ENCODE results near the gene RDM1. TPM values are rescaled to one million over a fixed set of nuclear protein-coding genes. Genes with fewer than 3 reads are reported as not detected.
"Not testable (repeated sequence)": the region's sequence is repeated elsewhere in the genome, so short reads cannot be mapped to it uniquely, and the experiment has no call there.

The RDM1 gene
- polyA plus RNA-seq, 2 of the 4 experiments (the other 2 are of a cell fraction), result 4.3 to 4.6 TPM

DNA sequence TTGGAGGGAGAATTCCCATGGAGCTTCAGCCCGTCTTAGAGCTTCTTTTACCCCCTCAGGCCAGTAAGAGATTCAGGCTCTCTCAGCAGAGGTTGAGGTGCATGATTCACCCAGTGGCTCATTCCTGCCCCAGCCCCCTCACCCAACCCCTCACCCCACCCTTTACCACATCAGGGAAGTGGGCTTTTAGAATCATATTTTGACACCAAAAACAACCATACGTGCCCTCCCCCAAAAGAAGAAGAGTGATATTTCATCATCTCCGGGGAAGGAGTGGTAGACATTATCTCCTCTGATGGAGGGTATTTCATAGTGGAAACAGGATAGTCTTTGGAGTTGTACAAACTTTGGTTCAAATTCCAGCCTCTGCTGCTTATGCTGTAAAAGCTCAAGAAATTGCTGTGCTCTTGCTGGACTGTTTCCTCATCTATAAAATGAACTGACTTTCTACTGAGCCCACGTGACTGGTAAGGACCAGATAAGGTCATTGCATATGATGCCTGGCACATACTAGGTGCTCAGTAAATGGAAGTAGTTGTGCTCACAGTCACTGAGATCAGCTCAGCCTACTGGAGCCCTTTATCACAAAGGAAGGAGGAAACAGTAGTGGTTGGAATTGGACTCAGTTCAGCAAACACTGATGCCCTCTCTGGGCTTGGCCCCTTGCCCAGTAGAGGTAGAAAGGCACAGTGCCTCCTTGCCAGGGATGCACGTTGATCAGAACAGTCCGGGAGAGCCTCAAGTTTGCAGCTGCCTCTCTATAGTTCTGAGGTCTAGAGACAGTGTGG, 32.1 kb downstream of the RDM1 start:
- peaks cover 20% of the 10 kb centered on the region for H3K4me1 ChIP-seq
- CTCF ChIA-PET, result interaction anchor here (1.9 kb wide), 1 partner anchor 12 kb away, joined by 5 read pairs; no protein-coding TSS in a partner anchor
- peak overlapping the region in 1 of 2 experiments; percentile 36; a peak in 2 of 6 replicates for H3K27ac ChIP-seq
- peak overlapping the region; percentile 15; the same call in 1 of the 3 replicates for H3K4me2 ChIP-seq
- TF ChIP-seq, protein P1, sequence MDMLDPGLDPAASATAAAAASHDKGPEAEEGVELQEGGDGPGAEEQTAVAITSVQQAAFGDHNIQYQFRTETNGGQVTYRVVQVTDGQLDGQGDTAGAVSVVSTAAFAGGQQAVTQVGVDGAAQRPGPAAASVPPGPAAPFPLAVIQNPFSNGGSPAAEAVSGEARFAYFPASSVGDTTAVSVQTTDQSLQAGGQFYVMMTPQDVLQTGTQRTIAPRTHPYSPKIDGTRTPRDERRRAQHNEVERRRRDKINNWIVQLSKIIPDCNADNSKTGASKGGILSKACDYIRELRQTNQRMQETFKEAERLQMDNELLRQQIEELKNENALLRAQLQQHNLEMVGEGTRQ (IDR thresholded peaks at IDR 0.05), result 0 out of 2 replicates have a peak, but pooled peaks have one; percentile 18
- TF ChIP-seq ZNF302 (CRISPR knock-in tag; IDR thresholded peaks at IDR 0.05), result no peak
- H3K4me3 ChIP-seq, result no peak overlapping the region
- FAIRE-seq (no peak), DNase-seq (ENCODE audit: low read depth in 1 of 2, low spot score in 1 of 2) (peak in 1 of 2 experiments; percentile 40), ATAC-seq (peak; percentile 45 to 76)
- H3K9me3 ChIP-seq, result no peaks in the 10 kb centered on the region
- 33% methylated on average over 6 of the region's 6 CpGs for WGBS (ENCODE audit: missing lambda C conversion rate)
- POLR2A ChIA-PET, result no interaction called here

DNA sequence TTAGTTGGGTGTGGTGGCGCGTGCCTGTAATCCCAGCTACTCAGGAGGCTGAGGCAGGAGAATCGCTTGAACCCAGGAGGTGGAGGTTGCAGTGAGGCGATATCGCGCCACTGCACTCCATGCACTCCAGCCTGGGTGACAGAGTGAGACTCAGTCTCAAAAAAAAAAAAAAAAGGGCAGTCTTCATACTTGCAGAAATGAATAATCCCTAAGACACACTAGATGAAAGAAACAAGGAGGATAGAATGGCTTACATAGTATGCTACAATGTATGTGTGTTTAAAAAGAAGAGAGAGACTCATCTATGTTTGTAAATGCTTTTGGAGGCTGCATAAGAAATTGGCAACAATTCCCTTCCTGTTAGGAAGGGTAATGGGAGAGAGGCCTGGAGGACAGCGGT, 32.8 kb downstream of the RDM1 start:
- H3K9me3 ChIP-seq; ATAC-seq; FAIRE-seq; H3K4me3 ChIP-seq; POLR2A ChIA-PET; DNase-seq (ENCODE audit: low read depth in 1 of 2, low spot score in 1 of 2): not testable (repeated sequence)
- H3K4me2 ChIP-seq, result peak overlapping the region; percentile 15; the same call in 1 of the 3 replicates
- H3K4me1 ChIP-seq, result peaks cover 20% of the 10 kb centered on the region
- WGBS (ENCODE audit: missing lambda C conversion rate), result 95% methylated on average over 7 of the region's 7 CpGs
- H3K27ac ChIP-seq, result peak overlapping the region in 1 of 2 experiments; percentile 36; a peak in 2 of 6 replicates
- CTCF ChIA-PET, result interaction anchor here (1.9 kb wide), 1 partner anchor 11 kb away, joined by 5 read pairs; no protein-coding TSS in a partner anchor

DNA sequence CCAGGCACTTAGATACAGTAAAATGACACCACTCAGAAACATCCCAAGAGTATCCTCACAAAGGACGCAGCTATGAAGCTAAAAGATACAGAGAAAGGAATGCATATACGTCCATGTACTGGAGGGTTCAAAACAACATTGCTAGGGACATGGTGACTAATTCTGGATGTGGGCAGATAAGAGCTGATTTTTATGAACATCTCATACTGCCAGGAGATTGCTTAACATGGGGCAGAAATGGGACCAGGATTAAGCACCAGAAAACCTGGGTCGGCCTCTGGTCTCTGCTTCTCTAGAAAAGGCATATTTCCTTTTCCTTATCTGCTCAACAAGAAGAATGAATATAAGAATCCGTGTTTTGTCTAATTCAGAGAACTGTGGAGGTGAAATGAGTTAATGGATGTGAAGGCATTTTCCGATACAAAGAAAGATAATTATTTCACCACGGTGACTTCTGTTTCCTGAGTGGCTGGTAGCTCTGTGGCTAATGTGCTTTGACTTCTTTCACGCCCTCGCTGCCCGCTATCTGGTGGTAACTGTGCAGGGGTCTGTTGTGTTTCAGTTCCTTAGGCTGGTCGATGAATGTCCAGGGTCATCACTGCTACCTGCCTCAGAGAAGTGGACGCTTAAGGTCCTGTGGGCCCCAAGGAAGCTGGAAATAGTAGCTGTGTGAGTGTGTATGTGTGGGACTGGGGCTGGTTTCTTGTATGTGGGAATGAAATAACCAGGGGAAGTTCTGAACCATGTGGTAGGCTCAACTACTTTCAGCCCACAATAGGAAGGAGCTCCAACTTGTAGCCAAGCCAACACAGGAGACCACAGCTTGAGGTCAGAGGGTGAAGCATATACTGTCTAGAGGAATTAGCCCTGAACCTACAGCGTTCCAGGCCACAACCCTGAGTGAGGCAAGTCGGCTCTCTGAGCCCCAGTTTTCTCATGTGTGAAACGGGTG, 34.7 kb downstream of the RDM1 start:
- POLR2A ChIA-PET, result no interaction called here
- WGBS (ENCODE audit: missing lambda C conversion rate), result 79% methylated on average over 14 of the region's 14 CpGs
- TF ChIP-seq RFX5 (IDR thresholded peaks at IDR 0.05), result no peak
- TF ChIP-seq, protein P2, sequence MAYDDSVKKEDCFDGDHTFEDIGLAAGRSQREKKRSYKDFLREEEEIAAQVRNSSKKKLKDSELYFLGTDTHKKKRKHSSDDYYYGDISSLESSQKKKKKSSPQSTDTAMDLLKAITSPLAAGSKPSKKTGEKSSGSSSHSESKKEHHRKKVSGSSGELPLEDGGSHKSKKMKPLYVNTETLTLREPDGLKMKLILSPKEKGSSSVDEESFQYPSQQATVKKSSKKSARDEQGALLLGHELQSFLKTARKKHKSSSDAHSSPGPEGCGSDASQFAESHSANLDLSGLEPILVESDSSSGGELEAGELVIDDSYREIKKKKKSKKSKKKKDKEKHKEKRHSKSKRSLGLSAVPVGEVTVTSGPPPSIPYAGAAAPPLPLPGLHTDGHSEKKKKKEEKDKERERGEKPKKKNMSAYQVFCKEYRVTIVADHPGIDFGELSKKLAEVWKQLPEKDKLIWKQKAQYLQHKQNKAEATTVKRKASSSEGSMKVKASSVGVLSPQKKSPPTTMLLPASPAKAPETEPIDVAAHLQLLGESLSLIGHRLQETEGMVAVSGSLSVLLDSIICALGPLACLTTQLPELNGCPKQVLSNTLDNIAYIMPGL (CRISPR knock-in tag; IDR thresholded peaks at IDR 0.05; ENCODE audit: borderline replicate concordance), result no peak
- TF ChIP-seq ZNF302 (CRISPR knock-in tag; IDR thresholded peaks at IDR 0.05), result no peak
- TF ChIP-seq HOXA7 (CRISPR knock-in tag; IDR thresholded peaks at IDR 0.05), result no peak
- no peak for TF ChIP-seq CBX8 (IDR thresholded peaks at IDR 0.05)
- TF ChIP-seq MAZ (IDR thresholded peaks at IDR 0.05; ENCODE audit: borderline replicate concordance, low read depth, low read length), result no peak
- TF ChIP-seq ZFP36 (IDR thresholded peaks at IDR 0.05; ENCODE audit: borderline replicate concordance, partially characterized antibody), result no peak
- TF ChIP-seq FOXS1 (CRISPR knock-in tag; IDR thresholded peaks at IDR 0.05), result no peak
- TF ChIP-seq, protein P3, sequence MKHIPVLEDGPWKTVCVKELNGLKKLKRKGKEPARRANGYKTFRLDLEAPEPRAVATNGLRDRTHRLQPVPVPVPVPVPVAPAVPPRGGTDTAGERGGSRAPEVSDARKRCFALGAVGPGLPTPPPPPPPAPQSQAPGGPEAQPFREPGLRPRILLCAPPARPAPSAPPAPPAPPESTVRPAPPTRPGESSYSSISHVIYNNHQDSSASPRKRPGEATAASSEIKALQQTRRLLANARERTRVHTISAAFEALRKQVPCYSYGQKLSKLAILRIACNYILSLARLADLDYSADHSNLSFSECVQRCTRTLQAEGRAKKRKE (CRISPR knock-in tag; IDR thresholded peaks at IDR 0.05; ENCODE audit: low read depth), result no peak
- no peak for TF ChIP-seq ESRRA (IDR thresholded peaks at IDR 0.05; ENCODE audit: borderline replicate concordance, low read length)
- no peak for TF ChIP-seq POLR2A (IDR thresholded peaks at IDR 0.05; ENCODE audit: low read length)
- TF ChIP-seq, protein P1 (IDR thresholded peaks at IDR 0.05), result no peak
- TF ChIP-seq GATA3 (IDR thresholded peaks at IDR 0.05; ENCODE audit: borderline replicate concordance), result no peak
- no peak for TF ChIP-seq EHF (CRISPR knock-in tag; IDR thresholded peaks at IDR 0.05)
- TF ChIP-seq RARB (CRISPR knock-in tag; IDR thresholded peaks at IDR 0.05), result no peak
- TF ChIP-seq CHD4 (IDR thresholded peaks at IDR 0.05; ENCODE audit: borderline replicate concordance), result no peak
- TF ChIP-seq FOSB (CRISPR knock-in tag; IDR thresholded peaks at IDR 0.05), result no peak
- no peak for TF ChIP-seq HOXB5 (CRISPR knock-in tag; IDR thresholded peaks at IDR 0.05)
- no peak for TF ChIP-seq NR3C1 (IDR thresholded peaks at IDR 0.05)
- TF ChIP-seq, protein P4, sequence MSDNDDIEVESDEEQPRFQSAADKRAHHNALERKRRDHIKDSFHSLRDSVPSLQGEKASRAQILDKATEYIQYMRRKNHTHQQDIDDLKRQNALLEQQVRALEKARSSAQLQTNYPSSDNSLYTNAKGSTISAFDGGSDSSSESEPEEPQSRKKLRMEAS (IDR thresholded peaks at IDR 0.05), result no peak
- DNase-seq (ENCODE audit: low read depth in 1 of 2, low spot score in 1 of 2), result no peak
- no peak for FAIRE-seq
- Histone ChIP-seq H3K4me1 (peaks cover 23% of the 10 kb centered on the region), H3K27ac (no peak overlapping the region), H3K9me3 (no peaks in the 10 kb centered on the region), H3K4me2 (no peak overlapping the region), H3K4me3 (no peak overlapping the region)
- ATAC-seq, result no peak
- CTCF ChIA-PET, result interaction anchor here (1.0 to 1.8 kb wide), 5 partner anchors 12 to 87 kb away, joined by 3 to 5 read pairs (median 3); partner anchors contain the start of gene TAF15

Measured in A549 (cell line).